ENCODE results near the gene SLC8A1. TPM values are rescaled to one million over a fixed set of nuclear protein-coding genes. Genes with fewer than 3 reads are reported as not detected.

Gene SLC8A1
- total and polyA plus RNA-seq, 2 of the 13 experiments (the other 11 are each of a cell fraction or from before 2014, with no cell fraction given): not detected

GRCh38 chr2:40488927-40489677 is 37.2 kb upstream of the SLC8A1 start:
- ATAC-seq (peak; percentile 88), FAIRE-seq (no peak), DNase-seq (ENCODE audit: low spot score) (no peak)
- no peaks in the 10 kb centered on the region for H3K9me3 ChIP-seq (ENCODE audit: low read length)
- H3K27ac ChIP-seq (ENCODE audit: extremely low read length, insufficient read depth, low read length): no peak overlapping the region
- no TSS peak for BruUV-seq (replicated peaks)
- H3K4me3 ChIP-seq (replicated peaks in 1 of 3; ENCODE audit: insufficient read depth in 1 of 3, low read depth in 2 of 3, low read length in 3 of 3): peak overlapping the region; percentile 51 to 53 (median 51)
- H4K20me1 ChIP-seq (ENCODE audit: insufficient read depth, low read length): no peaks in the 10 kb centered on the region
- CTCF ChIA-PET (ENCODE audit: low intra/inter-chr PET ratio, low total read pairs): no interaction called here
- H3K79me2 ChIP-seq (ENCODE audit: insufficient read depth, low read length): no peaks in the 10 kb centered on the region
- peak overlapping the region; percentile 26; the same call in 1 of the 2 replicates for H3K9ac ChIP-seq (ENCODE audit: insufficient read depth, low read depth, low read length)
- WGBS (ENCODE audit: low lambda C conversion rate): 10% methylated on average over 11 of the region's 11 CpGs
- no peaks in the 10 kb centered on the region for H3K36me3 ChIP-seq (replicated peaks in 1 of 2; ENCODE audit: control insufficient read depth in 1 of 2, insufficient read depth in 2 of 2, low read length in 2 of 2)
- in situ Hi-C loops (cut with HindIII; ENCODE audit: extremely low pct_ligation_motif_present, low pct_unique_long_range_greater_than_20kb): no loop called here
- POLR2A ChIA-PET: no interaction called here
- H3K4me1 ChIP-seq (ENCODE audit: insufficient read depth, low read length): peaks cover 9% of the 10 kb centered on the region; the same call in 1 of the 2 replicates
- H3K4me2 ChIP-seq (ENCODE audit: low read depth, low read length): peak overlapping the region; percentile 66
- intact Hi-C loops (cut with micrococcal nuclease; ENCODE audit: unreplicated experiment): loop anchor here (2.0 to 5.0 kb wide), 2 partner anchors 1210 to 1598 kb away; no protein-coding TSS in a partner anchor
- H2AFZ ChIP-seq (ENCODE audit: low read length): peak overlapping the region; percentile 89
- no peaks in the 10 kb centered on the region for H3K27me3 ChIP-seq (ENCODE audit: control insufficient read depth in 1 of 2, insufficient read depth in 2 of 2, low read length in 2 of 2)
- TF ChIP-seq HMGXB3 (CRISPR knock-in tag; IDR thresholded peaks at IDR 0.05; ENCODE audit: borderline replicate concordance) (no peak), ZNF792 (CRISPR knock-in tag; IDR thresholded peaks at IDR 0.05) (no peak), BCL3 (CRISPR knock-in tag; IDR thresholded peaks at IDR 0.05) (no peak), SOX5 (CRISPR knock-in tag; IDR thresholded peaks at IDR 0.05; ENCODE audit: borderline replicate concordance) (no peak), ZNF569 (CRISPR knock-in tag; IDR thresholded peaks at IDR 0.05; ENCODE audit: borderline replicate concordance) (no peak), ZNF513 (CRISPR knock-in tag; conservative IDR thresholded peaks at IDR 0.05) (no peak), SAP130 (CRISPR knock-in tag; IDR thresholded peaks at IDR 0.05; ENCODE audit: low read depth) (peak; percentile 37; the same call in 1 of the 2 replicates), PRPF4 (IDR thresholded peaks at IDR 0.05; ENCODE audit: low read depth, low read length, poor library complexity, severe bottlenecking) (no peak), RFXAP (CRISPR knock-in tag; IDR thresholded peaks at IDR 0.05; ENCODE audit: borderline replicate concordance) (no peak), IRF1 (CRISPR knock-in tag; IDR thresholded peaks at IDR 0.05; ENCODE audit: low read depth) (peak; percentile 87; the same call in 1 of the 2 replicates), ATF6 (CRISPR knock-in tag; conservative IDR thresholded peaks at IDR 0.05) (no peak), POLR2G (IDR thresholded peaks at IDR 0.05; ENCODE audit: low read depth, low read length) (no peak), ZMAT3 (CRISPR knock-in tag; conservative IDR thresholded peaks at IDR 0.05) (no peak)
